ENCODE measurements around the gene VPS9D1. TPM values are rescaled to one million over a fixed set of nuclear protein-coding genes. Genes with fewer than 3 reads are reported as not detected.
"Not testable (repeated sequence)": the region's sequence is repeated elsewhere in the genome, so short reads cannot be mapped to it uniquely, and the experiment has no call there.

Gene VPS9D1
- total RNA-seq, 1 donor = 5.2 TPM

DNA sequence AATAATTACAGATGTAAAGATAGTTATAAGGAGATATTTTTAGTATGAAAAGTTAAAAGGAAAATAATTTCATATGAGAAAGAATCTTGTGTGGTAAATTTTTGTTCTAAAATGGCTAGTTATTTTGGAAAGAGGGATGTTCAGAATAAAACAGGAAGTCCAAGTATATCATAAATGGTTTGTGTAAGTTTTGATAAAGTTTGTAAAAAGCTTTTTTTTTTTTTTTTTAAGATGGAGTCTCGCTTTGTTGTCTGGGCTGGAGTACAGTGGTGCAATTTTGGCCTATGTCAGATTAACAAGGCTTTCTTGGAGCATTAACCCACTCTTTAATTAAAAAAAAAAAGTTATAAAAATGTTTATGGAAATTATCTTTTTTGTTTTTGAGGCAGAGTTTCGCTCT is 42.4 kb downstream of the VPS9D1 start:
- Histone ChIP-seq H3K27me3 (ENCODE audit: insufficient read depth, low read length) (no peaks in the 10 kb centered on the region), H3K9me3 (ENCODE audit: low read depth, low read length) (no peaks in the 10 kb centered on the region), H3K4me1 (ENCODE audit: insufficient read depth, low read length) (no peaks in the 10 kb centered on the region), H3K4me3 (ENCODE audit: low read length) (no peak overlapping the region)

DNA sequence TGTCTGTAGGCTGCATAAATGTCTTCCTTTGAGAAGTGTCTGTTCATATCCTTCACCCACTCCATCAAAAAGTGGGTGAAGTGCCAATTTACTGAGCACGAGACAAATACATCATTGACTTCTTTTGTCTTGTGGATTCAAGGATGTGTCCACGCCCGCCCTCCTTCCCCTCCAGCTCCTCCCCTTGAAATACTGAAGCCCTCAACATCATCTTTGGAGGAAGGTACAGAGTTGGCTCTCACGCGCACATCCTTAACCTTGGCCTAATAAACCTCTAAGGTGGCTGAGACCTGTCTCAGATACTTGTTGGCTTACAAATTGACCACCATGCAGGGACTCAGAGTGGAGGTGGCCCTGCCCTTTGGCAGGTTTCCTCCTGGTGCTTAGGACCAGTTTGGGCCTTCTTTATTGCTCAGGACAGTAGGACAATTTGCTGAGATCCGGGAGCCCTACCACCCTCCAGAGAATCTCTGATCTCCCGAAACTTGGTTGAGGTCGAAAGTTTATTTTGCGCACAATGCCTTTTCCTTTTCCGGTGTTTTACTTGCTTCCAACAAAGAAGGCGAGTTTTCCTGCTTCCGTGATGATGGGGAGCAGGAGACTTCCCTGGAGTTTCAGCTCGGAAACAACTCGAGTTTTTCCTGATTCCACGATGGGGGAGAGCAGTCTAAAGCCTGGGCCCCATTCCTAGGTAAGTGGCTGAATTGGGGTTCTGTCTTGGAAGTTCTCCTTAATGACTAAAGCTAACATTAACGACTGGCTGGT is 48.3 kb downstream of the VPS9D1 start:
- no peak overlapping the region for H3K4me3 ChIP-seq (ENCODE audit: low read length)
- no peaks in the 10 kb centered on the region for H3K4me1 ChIP-seq (ENCODE audit: insufficient read depth, low read length)
- H3K27me3 ChIP-seq (ENCODE audit: insufficient read depth, low read length) = no peaks in the 10 kb centered on the region
- H3K9me3 ChIP-seq (ENCODE audit: low read depth, low read length) = no peaks in the 10 kb centered on the region

DNA sequence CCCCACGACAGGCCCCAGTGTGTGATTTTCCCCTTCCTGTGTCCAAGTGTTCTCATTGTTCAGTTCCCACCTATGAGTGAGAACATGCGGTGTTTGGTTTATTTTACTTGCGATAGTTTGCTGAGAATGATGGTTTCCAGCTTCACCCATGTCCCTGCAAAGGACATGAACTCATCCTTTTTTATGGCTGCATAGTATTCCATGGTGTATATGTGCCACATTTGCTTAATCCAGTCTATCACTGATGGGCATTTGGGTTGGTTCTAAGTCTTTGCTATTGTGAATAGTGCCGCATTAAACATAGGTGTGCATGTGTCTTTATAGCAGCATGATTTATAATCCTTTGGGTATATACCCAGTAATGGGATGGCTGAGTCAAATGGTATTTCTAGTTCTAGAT is 49.1 kb downstream of the VPS9D1 start:
- not testable (repeated sequence) for H3K27me3 ChIP-seq (ENCODE audit: insufficient read depth, low read length); H3K4me1 ChIP-seq (ENCODE audit: insufficient read depth, low read length); H3K9me3 ChIP-seq (ENCODE audit: low read depth, low read length); H3K4me3 ChIP-seq (ENCODE audit: low read length)

DNA sequence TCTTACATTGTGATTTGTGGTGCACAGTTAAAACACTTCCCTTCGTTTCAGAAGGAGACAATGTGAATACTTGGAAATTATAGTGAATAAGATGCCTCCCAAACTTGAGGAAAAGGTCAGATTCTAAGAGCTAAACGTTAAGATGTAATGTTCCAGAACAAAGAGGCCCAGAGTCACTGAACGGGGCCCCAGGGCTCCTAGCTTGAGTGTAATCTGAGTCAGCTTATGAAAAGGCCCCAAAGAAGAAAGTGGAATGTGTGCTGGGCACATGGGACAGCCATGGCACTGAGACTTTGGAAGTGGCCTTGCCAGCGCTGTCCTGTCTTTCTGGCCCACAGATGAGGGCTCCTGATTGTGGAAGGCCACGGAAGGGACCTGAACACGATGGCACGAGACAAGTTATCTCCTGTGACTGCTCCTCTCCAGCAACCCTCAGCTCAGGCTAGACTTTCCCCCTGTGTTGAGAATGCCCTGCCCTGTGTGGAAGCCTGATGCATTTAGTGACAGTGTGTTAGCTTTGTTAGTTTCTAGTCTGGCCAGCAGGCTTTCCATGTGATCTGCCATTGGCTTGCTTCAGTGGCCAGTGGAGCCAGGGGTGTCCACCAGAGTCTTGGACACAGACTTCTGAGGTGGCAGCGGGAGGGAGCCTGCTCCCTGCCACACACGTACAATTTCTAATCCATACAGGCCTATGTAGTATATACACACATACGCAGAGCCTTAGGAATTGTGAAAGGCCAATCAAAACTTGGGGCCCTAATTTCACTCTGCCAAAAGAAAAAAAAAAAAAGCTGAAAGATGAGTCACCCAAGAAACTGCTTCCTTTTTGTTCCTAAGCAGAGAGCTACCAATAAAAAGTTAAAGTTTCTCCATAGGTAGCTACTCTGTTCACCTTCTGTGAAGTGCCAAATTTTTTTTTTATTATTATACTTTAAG is 49.9 kb downstream of the VPS9D1 start:
- Histone ChIP-seq H3K27me3 (ENCODE audit: insufficient read depth, low read length) (no peaks in the 10 kb centered on the region), H3K4me3 (ENCODE audit: low read length) (no peak overlapping the region)

DNA sequence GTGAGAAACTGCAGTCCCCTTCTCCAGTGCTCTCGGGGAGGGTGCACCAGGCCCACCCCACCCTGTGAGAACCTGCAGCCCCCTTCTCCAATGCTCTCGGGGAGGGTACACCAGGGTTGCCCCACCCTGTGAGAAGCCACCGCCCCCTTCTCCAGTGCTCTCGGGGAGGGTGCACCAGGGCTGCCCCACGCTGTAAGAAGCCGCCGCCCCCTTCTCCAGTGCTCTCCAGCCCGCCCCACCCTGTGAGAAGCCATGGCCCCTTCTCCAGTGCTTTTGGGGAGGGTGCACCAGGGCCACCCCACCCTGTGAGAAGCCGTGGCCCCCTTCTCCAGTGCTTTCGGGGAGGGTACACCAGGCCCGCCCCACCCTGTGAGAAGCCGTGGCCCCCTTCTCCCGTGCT is 50.9 kb downstream of the VPS9D1 start:
- no peaks in the 10 kb centered on the region for H3K9me3 ChIP-seq (ENCODE audit: low read depth, low read length)
- no peak overlapping the region for H3K4me3 ChIP-seq (ENCODE audit: low read length)
- H3K27me3 ChIP-seq (ENCODE audit: insufficient read depth, low read length) = no peaks in the 10 kb centered on the region
- no peaks in the 10 kb centered on the region for H3K4me1 ChIP-seq (ENCODE audit: insufficient read depth, low read length)

More for the DNA sequence above, 49.9 kb downstream of the VPS9D1 start:
- Histone ChIP-seq H3K4me1 (ENCODE audit: insufficient read depth, low read length) (no peaks in the 10 kb centered on the region), H3K9me3 (ENCODE audit: low read depth, low read length) (no peaks in the 10 kb centered on the region)

DNA sequence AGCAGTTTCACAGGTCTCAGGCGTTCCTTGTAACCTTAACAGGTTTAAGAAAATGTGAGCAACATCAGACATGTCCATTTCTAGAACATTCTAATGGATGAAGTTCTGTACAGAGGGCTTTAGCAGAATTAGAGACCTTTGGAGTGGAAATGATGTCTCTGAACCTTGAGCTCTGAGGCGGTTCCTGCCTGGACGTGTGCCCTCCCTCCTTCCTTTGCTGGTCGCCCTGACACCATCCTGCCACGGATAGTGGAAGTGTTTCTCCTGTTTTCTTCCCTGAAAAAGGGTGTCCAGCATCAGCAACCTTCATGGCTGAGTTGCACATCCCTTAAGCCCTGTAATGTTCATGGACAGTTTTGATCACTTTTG is 51.9 kb downstream of the VPS9D1 start:
- Histone ChIP-seq H3K4me3 (ENCODE audit: low read length) (no peak overlapping the region), H3K9me3 (ENCODE audit: low read depth, low read length) (no peaks in the 10 kb centered on the region), H3K27me3 (ENCODE audit: insufficient read depth, low read length) (no peaks in the 10 kb centered on the region), H3K4me1 (ENCODE audit: insufficient read depth, low read length) (no peaks in the 10 kb centered on the region)

DNA sequence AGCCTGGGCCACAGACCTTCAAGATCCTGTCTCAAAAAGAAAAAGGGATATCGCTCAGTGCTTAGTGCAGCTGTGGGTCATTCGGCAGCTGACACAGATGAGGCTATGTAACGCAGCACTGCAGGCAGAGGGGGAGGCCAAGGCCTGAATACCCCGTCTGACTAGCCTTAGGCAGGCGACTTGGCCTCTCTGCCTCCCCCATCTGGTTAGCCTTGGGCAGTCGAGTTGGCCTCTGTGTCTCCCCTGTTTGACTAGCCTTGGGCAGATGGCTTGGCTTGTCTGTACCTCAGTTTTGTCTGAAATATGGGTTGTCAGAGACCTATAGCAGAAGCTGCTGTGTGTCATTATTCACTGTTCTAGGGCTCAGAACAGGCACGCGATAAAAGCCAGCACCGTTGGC is 53.1 kb downstream of the VPS9D1 start:
- no peaks in the 10 kb centered on the region for H3K27me3 ChIP-seq (ENCODE audit: insufficient read depth, low read length)
- H3K4me1 ChIP-seq (ENCODE audit: insufficient read depth, low read length) = no peaks in the 10 kb centered on the region
- no peak overlapping the region for H3K4me3 ChIP-seq (ENCODE audit: low read length)

DNA sequence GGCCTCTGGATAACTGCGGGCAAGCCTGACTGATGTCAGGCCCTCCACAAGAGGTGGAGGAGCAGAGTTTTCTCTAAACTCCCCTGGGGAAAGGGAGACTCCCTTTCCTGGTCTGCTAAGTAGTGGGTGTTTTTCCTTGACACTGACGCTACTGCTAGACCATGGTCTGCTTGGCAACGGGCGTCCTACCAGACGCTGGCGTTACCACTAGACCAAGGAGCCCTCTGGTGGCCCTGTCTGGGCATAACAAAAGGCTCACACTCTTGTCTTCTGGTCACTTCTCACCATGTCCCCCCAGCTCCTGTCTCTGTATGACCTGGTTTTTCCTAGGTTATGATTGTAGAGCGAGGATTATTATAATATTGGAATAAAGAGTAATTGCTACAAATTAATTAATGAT is 53.7 kb downstream of the VPS9D1 start:
- not testable (repeated sequence) for H3K4me3 ChIP-seq (ENCODE audit: low read length); H3K9me3 ChIP-seq (ENCODE audit: low read depth, low read length); H3K27me3 ChIP-seq (ENCODE audit: insufficient read depth, low read length); H3K4me1 ChIP-seq (ENCODE audit: insufficient read depth, low read length)

More for the DNA sequence above, 53.1 kb downstream of the VPS9D1 start:
- H3K9me3 ChIP-seq (ENCODE audit: low read depth, low read length) = no peaks in the 10 kb centered on the region

DNA sequence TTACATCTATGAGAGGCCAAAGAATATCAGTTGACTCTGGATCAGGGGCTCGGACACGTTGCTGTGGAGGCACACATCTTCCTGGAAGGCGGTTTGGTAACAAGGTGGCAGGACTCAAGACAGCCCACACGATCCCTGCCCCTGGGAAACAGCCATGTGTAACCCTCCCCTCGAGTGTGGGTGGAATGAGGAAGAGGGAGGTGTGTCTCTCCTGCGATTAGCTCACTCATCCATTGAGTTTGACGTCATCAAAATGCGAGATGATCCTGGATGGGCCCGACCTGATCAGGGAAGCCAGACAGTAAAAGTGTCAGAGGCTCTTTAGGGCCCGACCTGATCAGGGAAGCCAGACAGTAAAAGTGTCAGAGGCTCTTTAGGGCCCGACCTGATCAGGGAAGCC is 56.5 kb downstream of the VPS9D1 start:
- H3K4me1 ChIP-seq (ENCODE audit: insufficient read depth, low read length); H3K4me3 ChIP-seq (ENCODE audit: low read length); H3K9me3 ChIP-seq (ENCODE audit: low read depth, low read length): not testable (repeated sequence)

DNA sequence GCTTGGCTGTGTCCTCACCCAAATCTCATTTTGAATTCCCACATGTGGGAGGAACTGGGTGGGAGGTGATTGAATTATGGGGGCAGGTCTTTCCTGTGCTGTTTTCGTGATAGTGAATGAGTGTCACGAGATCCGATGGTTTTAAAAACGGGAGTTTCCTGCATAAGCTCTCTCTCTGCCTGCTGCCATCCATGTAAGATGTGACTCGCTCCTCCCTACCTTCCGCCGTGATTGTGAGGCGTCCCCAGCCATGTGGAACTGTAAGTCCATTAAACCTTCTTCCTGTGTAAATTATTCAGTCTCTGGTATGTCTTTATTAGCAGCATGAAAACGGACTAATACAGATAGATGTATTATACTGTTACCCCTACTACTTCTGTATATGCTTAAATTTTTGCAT is 59.5 kb downstream of the VPS9D1 start:
- Histone ChIP-seq H3K4me1 (ENCODE audit: insufficient read depth, low read length) (peaks cover 17% of the 10 kb centered on the region), H3K27me3 (ENCODE audit: insufficient read depth, low read length) (no peaks in the 10 kb centered on the region), H3K9me3 (ENCODE audit: low read depth, low read length) (no peaks in the 10 kb centered on the region), H3K4me3 (ENCODE audit: low read length) (no peak overlapping the region)

More for the DNA sequence above, 56.5 kb downstream of the VPS9D1 start:
- H3K27me3 ChIP-seq (ENCODE audit: insufficient read depth, low read length) = not testable (repeated sequence)

DNA sequence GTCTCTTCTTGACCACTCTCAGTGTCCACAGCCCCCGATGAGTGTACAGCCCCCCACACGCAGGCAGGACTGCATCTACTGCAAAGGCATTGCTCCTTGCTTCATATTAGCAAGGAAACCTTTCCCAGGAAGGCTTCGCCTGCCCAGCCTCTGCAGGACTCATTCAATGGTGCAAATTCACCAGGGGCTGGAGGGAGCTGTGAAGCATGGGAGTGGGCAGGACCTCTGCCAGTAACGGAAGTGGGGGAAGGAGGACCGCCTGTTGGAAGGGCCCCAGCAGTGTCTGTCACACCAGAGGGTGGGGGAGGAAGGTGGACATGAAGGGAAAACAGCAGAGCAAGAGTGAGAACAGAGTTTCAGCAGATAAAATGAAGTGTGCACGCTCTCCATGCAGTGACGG is 60.6 kb downstream of the VPS9D1 start:
- Histone ChIP-seq H3K4me1 (ENCODE audit: insufficient read depth, low read length) (peaks cover 25% of the 10 kb centered on the region), H3K27me3 (ENCODE audit: insufficient read depth, low read length) (no peaks in the 10 kb centered on the region), H3K4me3 (ENCODE audit: low read length) (no peak overlapping the region), H3K9me3 (ENCODE audit: low read depth, low read length) (no peaks in the 10 kb centered on the region)

DNA sequence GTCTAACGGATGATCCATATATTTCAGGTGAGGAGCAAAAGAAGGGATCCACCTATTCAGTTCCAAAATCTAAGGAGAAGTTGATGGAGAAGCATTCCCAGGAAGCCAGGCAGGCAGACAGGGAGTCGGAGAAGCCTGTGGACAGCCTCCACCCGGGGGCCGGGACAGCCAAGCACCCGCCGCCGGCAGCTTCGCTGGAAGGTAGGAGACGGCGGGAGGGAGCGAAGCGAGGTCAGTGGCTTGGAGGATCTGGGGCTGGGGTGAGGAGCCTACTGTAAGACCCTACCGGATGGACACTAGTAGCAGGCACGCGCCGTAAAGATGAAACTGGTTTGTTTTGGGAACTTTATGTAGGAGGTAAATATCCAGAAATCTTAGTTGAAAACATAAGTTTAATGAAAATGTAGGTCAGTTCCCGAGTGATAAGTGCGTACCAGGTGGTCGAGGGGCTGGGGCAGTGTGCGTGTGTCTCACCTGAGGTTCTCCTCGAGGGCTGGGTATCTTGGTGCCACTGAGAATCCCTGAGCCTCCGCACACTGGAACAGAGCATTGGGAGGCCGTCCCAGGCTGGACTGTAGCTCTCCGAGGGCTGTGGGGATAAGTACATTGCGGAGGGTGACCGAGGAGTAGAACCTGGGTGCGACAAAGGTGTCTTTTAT is 62.3 kb downstream of the VPS9D1 start:
- no peaks in the 10 kb centered on the region for H3K9me3 ChIP-seq (ENCODE audit: low read depth, low read length)
- peaks cover 27% of the 10 kb centered on the region for H3K4me1 ChIP-seq (ENCODE audit: insufficient read depth, low read length)
- peak overlapping the region; percentile 92 for H3K4me3 ChIP-seq (ENCODE audit: low read length)
- no peaks in the 10 kb centered on the region for H3K27me3 ChIP-seq (ENCODE audit: insufficient read depth, low read length)

DNA sequence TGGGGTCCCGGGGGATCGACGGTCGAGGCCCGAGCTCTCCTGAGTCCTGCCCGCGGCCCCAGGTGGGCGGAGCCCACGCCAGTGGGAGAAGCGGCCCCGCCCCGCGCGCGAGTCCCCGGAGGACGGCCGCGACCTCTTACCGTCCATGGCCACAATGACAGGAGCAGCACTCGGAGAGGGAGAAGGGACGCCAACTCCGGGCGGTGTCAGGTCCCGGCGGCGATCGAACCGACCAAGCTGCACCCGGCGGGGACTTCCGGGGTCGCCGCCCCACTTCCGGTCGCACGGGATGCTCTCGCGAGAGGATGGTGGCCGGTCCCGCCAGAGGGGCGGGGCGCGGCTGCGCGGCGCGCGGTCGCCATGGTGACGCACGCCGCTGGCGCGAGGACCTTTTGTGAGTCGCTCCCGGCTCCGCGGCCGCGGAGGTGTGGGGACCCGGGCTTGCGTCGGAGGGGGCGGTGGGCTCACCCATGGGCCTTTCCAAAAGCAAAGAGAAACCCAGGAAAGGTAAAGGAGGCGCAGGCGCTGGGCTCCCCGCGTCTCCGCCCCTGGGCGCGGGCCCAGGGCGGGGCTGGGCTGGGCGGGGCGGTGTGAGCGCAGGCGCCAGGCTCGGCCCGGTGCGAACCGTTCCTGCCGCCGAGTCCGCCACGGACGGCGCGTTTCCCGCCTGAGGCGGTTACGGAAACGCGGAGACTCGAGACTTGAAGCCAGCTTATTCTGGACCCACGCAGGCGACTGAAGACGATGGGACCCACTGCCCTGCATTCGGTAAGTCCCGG is 63.1 kb downstream of the VPS9D1 start, which contains the start of the genes CHMP1A and SPATA33:
CHMP1A (minus strand) TSS at position 267 of the 779 bp plus-strand sequence; CDS start at position 147, 120 bp downstream.
SPATA33 (plus strand) TSS at position 395 of the 779 bp plus-strand sequence; CDS start at position 471, 76 bp downstream.
- H3K4me3 ChIP-seq (ENCODE audit: low read length) = peak within 1 kb of the TSS; percentile 92

More for the DNA sequence above, 63.1 kb downstream of the VPS9D1 start, which contains the start of the genes CHMP1A and SPATA33:
- Histone ChIP-seq H3K27me3 (ENCODE audit: insufficient read depth, low read length) (no peaks in the 10 kb centered on the region), H3K4me1 (ENCODE audit: insufficient read depth, low read length) (peaks cover 27% of the 10 kb centered on the region), H3K9me3 (ENCODE audit: low read depth, low read length) (no peaks in the 10 kb centered on the region)
